GM18498 (cell line): Measurements from ENCODE around the gene EIF6.
A peak's percentile ranks its signal among the peaks of the same experiment; 100 is the strongest.
"Not testable (repeated sequence)": the region's sequence is repeated elsewhere in the genome, so short reads cannot be mapped to it uniquely, and the experiment has no call there.

Experiments
- ATAC-seq: cut with Tn5 transposase; IDR thresholded peaks from one replicate; pipeline ENCODE4 v1.9.1; 2021; ENCODE audit warnings: mild to moderate bottlenecking, moderate library complexity; ENCODE audit not compliant: unreplicated experiment

Gene EIF6

GRCh38 chr20:35284267-35284991 is at the start of gene EIF6:
Gene EIF6 (minus strand): TSS chr20:35284772. CDS start chr20:35284487, 285 bp downstream.
- peak; percentile 84 for ATAC-seq

- ATAC-seq: no peak
Measured at GRCh38 chr20:35333606-35334005, 49.0 kb upstream of the EIF6 start.

GRCh38 chr20:35332540-35333200 is 48.1 kb upstream of the EIF6 start:
- ATAC-seq: no peak

- ATAC-seq: no peak
Measured at GRCh38 chr20:35329435-35330139, 45.0 kb upstream of the EIF6 start.

- no peak for ATAC-seq
Measured at GRCh38 chr20:35328689-35329088, 44.1 kb upstream of the EIF6 start.

GRCh38 chr20:35328095-35328685 is 43.6 kb upstream of the EIF6 start:
- ATAC-seq: no peak

- ATAC-seq: no peak
Measured at GRCh38 chr20:35327074-35327976, 42.8 kb upstream of the EIF6 start.

GRCh38 chr20:35326740-35327073 is 42.1 kb upstream of the EIF6 start:
- ATAC-seq: no peak

- ATAC-seq: no peak
Measured at GRCh38 chr20:35326021-35326739, 41.6 kb upstream of the EIF6 start.

- no peak for ATAC-seq
Measured at GRCh38 chr20:35325401-35325800, 40.8 kb upstream of the EIF6 start.

GRCh38 chr20:35320396-35321126 is 36.0 kb upstream of the EIF6 start:
- ATAC-seq: no peak

GRCh38 chr20:35319871-35320197 is 35.3 kb upstream of the EIF6 start:
- ATAC-seq: no peak

- ATAC-seq: no peak
Measured at GRCh38 chr20:35319192-35319870, 34.8 kb upstream of the EIF6 start.

- ATAC-seq: no peak
Measured at GRCh38 chr20:35318502-35319157, 34.1 kb upstream of the EIF6 start.

GRCh38 chr20:35317416-35318210 is 33.0 kb upstream of the EIF6 start:
- ATAC-seq: no peak

GRCh38 chr20:35316086-35316485 is 31.5 kb upstream of the EIF6 start:
- ATAC-seq: no peak

- ATAC-seq: not testable (repeated sequence)
Measured at GRCh38 chr20:35315632-35316020, 31.1 kb upstream of the EIF6 start.
